Kidney (tissue), 14 donors: ENCODE measurements around the gene SPIN2A. TPM values are rescaled to one million over a fixed set of nuclear protein-coding genes. Genes with fewer than 3 reads are reported as not detected.
"Not testable (repeated sequence)": the region's sequence is repeated elsewhere in the genome, so short reads cannot be mapped to it uniquely, and the experiment has no call there.

Source experiments
- DNase-seq, 5 donors: peaks; one replicate each; pipeline ENCODE4 v3.0.0-alpha.2; 2013 to 2020
- FAIRE-seq: peaks from 2 replicates; lab custom pipeline; 2012; peaks lifted over from hg19 to GRCh38; lab: Jason Lieb, UNC
- H3K27ac ChIP-seq, 2 donors: one replicate each; pipeline ENCODE4 v1.7.0; 2013; ENCODE audit warnings: low read depth in 2 of 2, low read length in 2 of 2, inconsistent platforms in 1 of 2
- H3K27me3 ChIP-seq: one replicate; pipeline ENCODE4 v1.7.1; 2013; ENCODE audit warnings: low read length, inconsistent platforms; ENCODE audit not compliant: control insufficient read depth, insufficient read depth
- H3K36me3 ChIP-seq, 3 donors: one replicate each; pipeline versions ENCODE4 v1.7.0 to v1.7.1; 2013; ENCODE audit warnings: low read length in 3 of 3, control low read depth in 1 of 3, inconsistent platforms in 1 of 3; ENCODE audit not compliant: insufficient read depth in 3 of 3, control insufficient read depth in 2 of 3
- H3K4me1 ChIP-seq, 3 donors: one replicate each; pipeline versions ENCODE4 v1.7.0 to v1.7.1; 2013; ENCODE audit warnings: low read length in 3 of 3, inconsistent platforms in 1 of 3, low read depth in 1 of 3; ENCODE audit not compliant: control insufficient read depth in 2 of 3, insufficient read depth in 2 of 3
- H3K4me3 ChIP-seq, 3 donors: one replicate each; pipeline versions ENCODE4 v1.7.0 to v1.8.1; 2013; ENCODE audit warnings: low read length in 3 of 3, control low read depth in 1 of 3, inconsistent platforms in 1 of 3
- H3K9ac ChIP-seq, 3 donors: one replicate each; pipeline versions ENCODE4 v1.7.0 to v1.7.1; 2013; ENCODE audit warnings: low read length in 3 of 3, control low read depth in 1 of 3, inconsistent platforms in 1 of 3
- H3K9me3 ChIP-seq, 3 donors: one replicate each; pipeline versions ENCODE4 v1.7.0 to v1.7.1; 2013; ENCODE audit warnings: low read length in 3 of 3, control low read depth in 1 of 3, inconsistent platforms in 1 of 3; ENCODE audit not compliant: control insufficient read depth in 2 of 3, insufficient read depth in 1 of 3
- CTCF ChIP-seq: IDR thresholded peaks from 3 replicates; pipeline ENCODE4 v1.5.1; 2012; ENCODE audit warnings: mild to moderate bottlenecking, moderate library complexity, borderline replicate concordance; ENCODE audit not compliant: insufficient read depth; ENCODE audit errors: extremely low read depth
- intact Hi-C: fragments of 100-400 bp; cut with DNase I; formaldehyde crosslinking; loops from one replicate; pipeline ENCODE4 v1.11.1; 2022
- polyA plus RNA-seq: library from polyadenylated mRNA; stranded (reverse); fragments of 350-450 nt; fragmentation: Illumina TruSeq; extraction: RNeasy Lipid Tissue Mini Kit (QIAGEN cat#74804); gene quantifications from one replicate; pipeline ENCODE4 v1.2.3, GENCODE V29; 2014; ENCODE audit warnings: low read depth, low replicate concordance; ENCODE audit not compliant: insufficient read depth
- total RNA-seq: library from RNA; stranded (reverse); fragmentation: NEBNext Ultra II Directional; extraction: Animal tissue kit (Norgen Biotek cat#: 25700); gene quantifications from one replicate; pipeline ENCODE4 v1.2.1, GENCODE V29; 2021
- donor health status: control.
- donor health status: control.
- donor health status: control.
- donor health status: control.
- donor health status: control.
- donor health status: DM: yes; HTN: yes; CAD: no.
- donor health status: Normal renal cell carcinoma (clear cell type).

SPIN2A gene
- total and polyA plus RNA-seq, 2 donors from 2014 or later, result 0.63 TPM; not detected in 1

DNA sequence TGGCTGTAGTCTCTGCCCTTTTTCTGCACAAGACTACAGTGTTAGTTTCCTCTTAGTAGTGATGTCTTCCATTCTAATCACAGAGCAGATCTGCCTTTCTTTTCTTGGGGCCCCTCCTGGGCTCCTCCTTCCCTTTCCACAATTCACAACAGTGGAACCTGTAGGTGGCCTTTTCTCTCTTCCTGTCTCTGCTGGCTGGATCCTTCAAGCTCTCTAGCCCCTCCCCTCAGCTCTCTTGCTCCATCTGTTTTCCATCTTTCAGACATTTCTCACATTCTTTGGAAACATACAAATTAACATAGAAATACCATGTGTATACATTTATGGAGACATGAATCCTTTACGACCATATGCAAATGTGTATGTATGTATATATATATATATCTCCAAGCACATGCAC lies 304 bp upstream of the SPIN2A start:
- no peaks in the 10 kb centered on the region for H3K36me3 ChIP-seq
- H3K9me3 ChIP-seq, result no peaks in the 10 kb centered on the region
- no peaks in the 10 kb centered on the region for H3K4me1 ChIP-seq
- peak overlapping the region in 1 of 3 donors; percentile 18 for H3K9ac ChIP-seq
- intact Hi-C loops, result no loop called here
- H3K27me3 ChIP-seq, result no peaks in the 10 kb centered on the region
- DNase-seq, result peak in 3 of 5 donors; percentile 24 to 78 (median 47)
- H3K27ac ChIP-seq, result no peak overlapping the region
- TF ChIP-seq CTCF, result no peak
- peak overlapping the region; percentile 19 to 63 (median 37) for H3K4me3 ChIP-seq
- FAIRE-seq, result no peak

GRCh38 chrX:57136589-57136988 lies 608 bp downstream of the SPIN2A start:
- intact Hi-C loops, H3K36me3 ChIP-seq, H3K4me1 ChIP-seq, H3K9ac ChIP-seq, H3K27ac ChIP-seq, FAIRE-seq, H3K9me3 ChIP-seq, DNase-seq, H3K27me3 ChIP-seq: not testable (repeated sequence)
- H3K4me3 ChIP-seq, result peak overlapping the region in 1 of 3 donors; percentile 33

DNA sequence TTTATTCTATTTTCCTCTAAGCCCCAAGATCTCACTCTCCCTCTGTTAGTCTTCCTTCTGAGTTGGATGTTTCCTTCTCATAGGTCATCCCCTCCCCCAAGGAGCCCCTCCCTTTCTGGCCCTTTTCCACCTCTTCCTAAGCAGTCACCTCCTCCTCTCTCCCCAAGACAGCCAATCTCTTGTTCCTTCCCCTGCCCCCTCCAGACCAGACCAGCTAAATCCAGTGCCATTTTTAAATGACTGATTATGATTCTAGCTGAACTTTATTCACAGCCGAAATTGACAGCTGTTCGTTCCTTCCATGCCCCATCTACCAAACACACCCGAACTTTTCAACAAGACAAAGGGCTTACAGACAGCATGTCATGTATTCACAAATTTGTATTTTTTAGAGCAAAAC lies 1.9 kb downstream of the SPIN2A start:
- Histone ChIP-seq H3K9ac (no peak overlapping the region), H3K4me1 (no peaks in the 10 kb centered on the region), H3K4me3 (no peak overlapping the region), H3K27ac (no peak overlapping the region), H3K9me3 (no peaks in the 10 kb centered on the region), H3K36me3 (no peaks in the 10 kb centered on the region), H3K27me3 (no peaks in the 10 kb centered on the region)
- no peak for TF ChIP-seq CTCF
- DNase-seq (no peak), FAIRE-seq (no peak)
- intact Hi-C loops, result no loop called here

DNA sequence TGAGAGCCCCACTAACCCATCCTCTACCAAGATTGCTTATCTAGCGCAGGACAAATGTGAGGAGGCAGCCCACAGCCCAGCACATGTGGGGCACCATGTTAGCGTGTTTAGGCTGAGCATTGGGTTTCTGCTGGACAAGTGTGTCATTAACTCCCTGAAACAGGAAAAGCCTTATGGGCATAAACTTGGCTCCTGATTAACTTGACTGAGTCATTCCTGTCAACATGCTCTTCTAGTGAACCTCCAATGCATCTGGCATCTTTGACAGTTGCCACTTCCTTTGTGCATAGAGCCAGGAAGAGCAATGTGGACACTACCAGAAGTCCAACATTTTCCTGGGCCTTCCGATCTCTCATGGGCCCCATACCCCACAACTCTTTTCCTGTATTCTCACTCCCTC lies 2.5 kb downstream of the SPIN2A start:
- Histone ChIP-seq H3K4me1 (no peaks in the 10 kb centered on the region), H3K4me3 (no peak overlapping the region), H3K9ac (no peak overlapping the region), H3K27me3 (no peaks in the 10 kb centered on the region), H3K9me3 (no peaks in the 10 kb centered on the region), H3K36me3 (no peaks in the 10 kb centered on the region), H3K27ac (no peak overlapping the region)
- DNase-seq (no peak), FAIRE-seq (no peak)
- no peak for TF ChIP-seq CTCF
- intact Hi-C loops, result no loop called here
